ENCODE data around the gene RAVER1. TPM values are rescaled to one million over a fixed set of nuclear protein-coding genes. Genes with fewer than 3 reads are reported as not detected.

Gene RAVER1
- total RNA-seq, 1 experiment from 2014 or later, result 55.1 TPM

- Mint-ChIP-seq H3K4me3 (ENCODE audit: unreplicated experiment) (peak overlapping the region; percentile 70), H3K4me1 (ENCODE audit: low read depth, unreplicated experiment) (peaks cover 6% of the 10 kb centered on the region), H3K27me3 (ENCODE audit: insufficient read depth, unreplicated experiment) (no peaks in the 10 kb centered on the region), H3K9me3 (ENCODE audit: unreplicated experiment) (no peaks in the 10 kb centered on the region), H3K27ac (ENCODE audit: unreplicated experiment) (no peak overlapping the region), H3K36me3 (ENCODE audit: insufficient read depth, unreplicated experiment) (peaks cover 11% of the 10 kb centered on the region)
- intact Hi-C loops (cut with micrococcal nuclease; ENCODE audit: unreplicated experiment), result loop anchor here (2.0 kb wide), 1 partner anchor 17 kb away; the partner anchor contains the start of gene ICAM4
- peaks cover 13% of the 10 kb centered on the region; the same call in 1 of the 2 replicates for H3K4me1 ChIP-seq
- TF ChIP-seq CTCF (IDR thresholded peaks at IDR 0.05; ENCODE audit: insufficient read depth in 1 of 2, low read depth in 1 of 2, low read length in 1 of 2, severe bottlenecking in 1 of 2, unreplicated experiment in 1 of 2), result no peak
- H3K27me3 ChIP-seq (replicated peaks; ENCODE audit: control insufficient read depth, insufficient read depth, low read length), result no peaks in the 10 kb centered on the region
- H3K4me3 ChIP-seq (ENCODE audit: low read depth, low read length), result peak overlapping the region; percentile 61
- H3K9me3 ChIP-seq, result no peaks in the 10 kb centered on the region
- no peaks in the 10 kb centered on the region for H3K36me3 ChIP-seq (ENCODE audit: control insufficient read depth, insufficient read depth, low read length)
- POLR2A ChIA-PET, result interaction anchor here (0.5 to 1.9 kb wide), 6 partner anchors 9 to 118 kb away, joined by 3 to 22 read pairs (median 6); partner anchors contain the start of genes ICAM5 and TYK2
- CTCF ChIA-PET, result interaction anchor here (0.6 to 3.7 kb wide), 11 partner anchors 10 to 146 kb away, joined by 3 to 73 read pairs (median 8); partner anchors contain the start of genes ICAM5, RAVER1 and TYK2
- BruUV-seq (replicated peaks), result no TSS peak
- no peak for DNase-seq
Observed at GRCh38 chr19:10270180-10270615, 63.1 kb downstream of the RAVER1 start.

- intact Hi-C loops (cut with micrococcal nuclease; ENCODE audit: unreplicated experiment), result loop anchor here (1.0 to 2.0 kb wide), 4 partner anchors 17 to 120 kb away; partner anchors contain the start of genes ICAM4, RAVER1 and TYK2
- POLR2A ChIA-PET, result interaction anchor here (0.5 to 1.0 kb wide), 7 partner anchors 10 to 119 kb away, joined by 3 to 6 read pairs (median 4); partner anchors contain the start of genes RAVER1 and S1PR2
- CTCF ChIA-PET, result interaction anchor here (0.6 to 3.7 kb wide), 14 partner anchors 10 to 147 kb away, joined by 3 to 73 read pairs (median 6); partner anchors contain the start of genes ICAM4, ICAM5, RAVER1 and TYK2
- no peaks in the 10 kb centered on the region for H3K9me3 Mint-ChIP-seq (ENCODE audit: unreplicated experiment)
- peak; percentile 82 to 92 for DNase-seq
- Histone ChIP-seq H3K36me3 (ENCODE audit: control insufficient read depth, insufficient read depth, low read length) (no peaks in the 10 kb centered on the region), H3K27me3 (replicated peaks; ENCODE audit: control insufficient read depth, insufficient read depth, low read length) (no peaks in the 10 kb centered on the region), H3K9me3 (no peaks in the 10 kb centered on the region), H3K4me3 (ENCODE audit: low read depth, low read length) (peak overlapping the region; percentile 61), H3K4me1 (peaks cover 13% of the 10 kb centered on the region; the same call in 1 of the 2 replicates)
- H3K4me3 Mint-ChIP-seq (ENCODE audit: unreplicated experiment), result peak overlapping the region; percentile 70
- peaks cover 6% of the 10 kb centered on the region for H3K4me1 Mint-ChIP-seq (ENCODE audit: low read depth, unreplicated experiment)
- H3K27me3 Mint-ChIP-seq (ENCODE audit: insufficient read depth, unreplicated experiment), result no peaks in the 10 kb centered on the region
- H3K36me3 Mint-ChIP-seq (ENCODE audit: insufficient read depth, unreplicated experiment), result peaks cover 8% of the 10 kb centered on the region
- H3K27ac Mint-ChIP-seq (ENCODE audit: unreplicated experiment), result peak overlapping the region; percentile 48
- peak; percentile 87 to 89 for TF ChIP-seq CTCF (IDR thresholded peaks at IDR 0.05; ENCODE audit: insufficient read depth in 1 of 2, low read depth in 1 of 2, low read length in 1 of 2, severe bottlenecking in 1 of 2, unreplicated experiment in 1 of 2)
- no TSS peak for BruUV-seq (replicated peaks)
Observed at GRCh38 chr19:10269333-10270179, 63.8 kb downstream of the RAVER1 start.

GRCh38 chr19:10268071-10268470, 65.3 kb downstream of the RAVER1 start:
- peaks cover 6% of the 10 kb centered on the region for H3K36me3 Mint-ChIP-seq (ENCODE audit: insufficient read depth, unreplicated experiment)
- H3K27me3 Mint-ChIP-seq (ENCODE audit: insufficient read depth, unreplicated experiment), result no peaks in the 10 kb centered on the region
- no peak overlapping the region for H3K4me3 Mint-ChIP-seq (ENCODE audit: unreplicated experiment)
- POLR2A ChIA-PET, result no interaction called here
- Histone ChIP-seq H3K9me3 (no peaks in the 10 kb centered on the region), H3K27me3 (replicated peaks; ENCODE audit: control insufficient read depth, insufficient read depth, low read length) (no peaks in the 10 kb centered on the region), H3K4me3 (ENCODE audit: low read depth, low read length) (no peak overlapping the region), H3K4me1 (peaks cover 13% of the 10 kb centered on the region; the same call in 1 of the 2 replicates), H3K36me3 (ENCODE audit: control insufficient read depth, insufficient read depth, low read length) (no peaks in the 10 kb centered on the region)
- no peak for DNase-seq
- H3K9me3 Mint-ChIP-seq (ENCODE audit: unreplicated experiment), result no peaks in the 10 kb centered on the region
- no TSS peak for BruUV-seq (replicated peaks)
- CTCF ChIA-PET, result interaction anchor here (0.7 to 0.9 kb wide), 2 partner anchors 9 to 172 kb away, joined by 4 to 5 read pairs; no protein-coding TSS in a partner anchor
- H3K4me1 Mint-ChIP-seq (ENCODE audit: low read depth, unreplicated experiment), result no peaks in the 10 kb centered on the region
- intact Hi-C loops (cut with micrococcal nuclease; ENCODE audit: unreplicated experiment), result loop anchor here (2.0 kb wide), 2 partner anchors 65 to 113 kb away; partner anchors contain the start of genes RAVER1 and TYK2
- H3K27ac Mint-ChIP-seq (ENCODE audit: unreplicated experiment), result no peak overlapping the region
- no peak for TF ChIP-seq CTCF (IDR thresholded peaks at IDR 0.05; ENCODE audit: insufficient read depth in 1 of 2, low read depth in 1 of 2, low read length in 1 of 2, severe bottlenecking in 1 of 2, unreplicated experiment in 1 of 2)

Measured in Caco-2 (cell line).